K562 (cell line): Measurements from ENCODE around the gene FARP1. TPM values are rescaled to one million over a fixed set of nuclear protein-coding genes. Genes with fewer than 3 reads are reported as not detected.

ENCODE experiments used
- ATAC-seq: fragments of 200-7000 bp; cut with Tn5 transposase; 3 replicates; pipeline ENCODE4 v1.9.1; 2020; ENCODE audit warnings: moderate library complexity
- BruUV-seq: library from RNA; stranded (reverse); fragments of 400-500 nt; replicated peaks from 2 replicates; lab custom pipeline; 2021; lab: Mats Ljungman, UMichigan
- CTCF ChIA-PET: fragments of 300-600 bp; formaldehyde crosslinking; extraction: SDS; loops from one replicate; lab custom pipeline; 2021; ENCODE audit warnings: low intra/inter-chr PET ratio; lab: Yijun Ruan, JAX
- POLR2A ChIA-PET: fragments of 300-600, 350-650 bp; sonication (Branson Sonifier 250); formaldehyde crosslinking; extraction: SDS; loops from one replicate; lab custom pipeline; 2021; ENCODE audit warnings: antibody characterized with exemption, inconsistent platforms; lab: Yijun Ruan, JAX
- DNase-seq, 4 experiments: peaks; one replicate each; pipeline versions ENCODE4 v3.0.0 to v3.0.0-alpha.2; 2011 to 2018; ENCODE audit warnings: low spot score in 3 of 4, mixed read lengths in 3 of 4; ENCODE audit errors: extremely low read depth in 1 of 4
- FAIRE-seq: peaks from 2 replicates; lab custom pipeline; 2011; peaks lifted over from hg19 to GRCh38; lab: Jason Lieb, UNC
- H2AFZ ChIP-seq: 2 replicates; pipeline ENCODE4 v1.6.0; 2011; ENCODE audit warnings: low read depth, low read length, control low read depth, inconsistent platforms
- H3K27ac ChIP-seq: fragments of 200-600 bp; 3 replicates; pipeline ENCODE4 v1.8.0; 2011; ENCODE audit warnings: low read depth, mild to moderate bottlenecking, control low read depth, inconsistent platforms, low read length, moderate library complexity, mixed read lengths; ENCODE audit errors: extremely low read depth
- H3K27me3 ChIP-seq, 2 experiments: fragments of 300-600 bp in 1 of 2; 2 replicates in 1 of 2; 3 replicates in 1 of 2; pipeline versions ENCODE4 v1.6.0 to v1.8.0; 2011; ENCODE audit warnings: inconsistent platforms in 2 of 2, low read length in 2 of 2, mild to moderate bottlenecking in 1 of 2, mixed read lengths in 1 of 2, moderate library complexity in 1 of 2; ENCODE audit not compliant: control insufficient read depth in 2 of 2, insufficient read depth in 2 of 2
- H3K36me3 ChIP-seq: fragments of 300-600 bp; 3 replicates; pipeline ENCODE4 v1.8.0; 2011; ENCODE audit warnings: mild to moderate bottlenecking, low read length, inconsistent platforms; ENCODE audit not compliant: control insufficient read depth, insufficient read depth
- H3K4me1 ChIP-seq, 2 experiments: fragments of 200-600 bp in 1 of 2; replicated peaks in 1 of 2; 2 replicates in 1 of 2; 3 replicates in 1 of 2; pipeline versions ENCODE4 v1.5.1 to v1.8.0; 2011; ENCODE audit warnings: inconsistent platforms in 2 of 2, low read length in 2 of 2, mild to moderate bottlenecking in 1 of 2, mixed read lengths in 1 of 2, moderate library complexity in 1 of 2; ENCODE audit not compliant: control insufficient read depth in 2 of 2, insufficient read depth in 2 of 2
- H3K4me2 ChIP-seq: 2 replicates; pipeline ENCODE4 v1.6.1; 2011; ENCODE audit warnings: low read length, control low read depth, inconsistent platforms, mixed read lengths; ENCODE audit not compliant: insufficient read depth
- H3K4me3 ChIP-seq: fragments of 200-600 bp; sonication (generic), shearing (Covaris generic); 2 replicates; pipeline ENCODE4 v1.5.1; 2016; ENCODE audit warnings: control low read depth, inconsistent platforms
- H3K79me2 ChIP-seq: fragments of 200-600 bp; 3 replicates; pipeline ENCODE4 v1.8.0; 2011; ENCODE audit warnings: low read length, inconsistent platforms; ENCODE audit not compliant: control insufficient read depth, insufficient read depth
- H3K9ac ChIP-seq, 2 experiments: 2 replicates each; pipeline versions ENCODE4 v1.6.0 to v1.6.1; 2011; ENCODE audit warnings: low read depth in 2 of 2, low read length in 2 of 2, control low read depth in 1 of 2, inconsistent platforms in 1 of 2, mild to moderate bottlenecking in 1 of 2, mixed read lengths in 1 of 2; ENCODE audit not compliant: insufficient read depth in 1 of 2
- H3K9me1 ChIP-seq: one replicate; pipeline ENCODE4 v1.6.0; 2011; ENCODE audit warnings: inconsistent platforms, mild to moderate bottlenecking, low read length, moderate library complexity; ENCODE audit not compliant: control insufficient read depth, insufficient read depth
- H3K9me3 ChIP-seq: replicated peaks from 2 replicates; pipeline ENCODE4 v1.5.1; 2011; ENCODE audit warnings: low read depth, low read length, inconsistent platforms; ENCODE audit not compliant: control insufficient read depth, insufficient read depth
- H4K20me1 ChIP-seq: replicated peaks from 2 replicates; pipeline ENCODE4 v1.6.1; 2011; ENCODE audit warnings: low read length, inconsistent platforms, mixed read lengths; ENCODE audit not compliant: control insufficient read depth, insufficient read depth
- CCNT2 ChIP-seq: IDR thresholded peaks from 2 replicates; pipeline ENCODE4 v1.6.1; 2011; ENCODE audit warnings: borderline replicate concordance, low read depth, mild to moderate bottlenecking, moderate library complexity, mixed read lengths, low read length; ENCODE audit not compliant: insufficient read length; ENCODE audit errors: extremely low read depth
- GABPB1 ChIP-seq: sonication (generic); formaldehyde crosslinking; IDR thresholded peaks from 2 replicates; pipeline ENCODE4 v1.8.0; 2022; ENCODE audit warnings: mild to moderate bottlenecking, missing genetic modification reagents
- HDAC8 ChIP-seq: fragments of 450-650 bp; IDR thresholded peaks from 2 replicates; pipeline ENCODE4 v1.6.1; 2016; ENCODE audit warnings: mild to moderate bottlenecking, missing genetic modification characterization, moderate library complexity, missing compliant biosample characterization
- L3MBTL2 ChIP-seq: fragments of 450-650 bp; IDR thresholded peaks from 2 replicates; pipeline ENCODE4 v1.6.1; 2016; ENCODE audit warnings: mild to moderate bottlenecking, moderate library complexity
- POLR2A ChIP-seq: fragments of 450-650 bp; conservative IDR thresholded peaks from 2 replicates; pipeline ENCODE4 v1.6.1; 2016
- PPARD ChIP-seq: fragments of 250-450 bp; sonication (Bioruptor Pico); IDR thresholded peaks from 2 replicates; pipeline ENCODE4 v1.8.0; 2022; ENCODE audit warnings: inconsistent platforms, mild to moderate bottlenecking, moderate library complexity
- TSHZ1 ChIP-seq: fragments of 250-450 bp; sonication (Bioruptor Pico); IDR thresholded peaks from 2 replicates; pipeline ENCODE4 v1.4.0; 2020; ENCODE audit warnings: mild to moderate bottlenecking, moderate library complexity
- XRCC5 ChIP-seq: fragments of 200-400 bp; formaldehyde crosslinking; IDR thresholded peaks from 2 replicates; pipeline ENCODE4 v1.6.1; 2017; ENCODE audit warnings: low read depth, mild to moderate bottlenecking, low read length
- ZKSCAN1 ChIP-seq: fragments of 150-350 bp; IDR thresholded peaks from 2 replicates; pipeline ENCODE4 v1.6.1; 2016; ENCODE audit warnings: low read depth, low read length
- ZNF444 ChIP-seq: fragments of 250-450 bp; sonication (Bioruptor Pico); IDR thresholded peaks from 2 replicates; pipeline ENCODE4 v1.4.0; 2020; ENCODE audit warnings: mild to moderate bottlenecking, moderate library complexity
- ZNF76 ChIP-seq: fragments of 250-450 bp; sonication (Bioruptor Pico); IDR thresholded peaks from 2 replicates; pipeline ENCODE4 v1.4.0; 2020; ENCODE audit warnings: mild to moderate bottlenecking, moderate library complexity, borderline replicate concordance
- WGBS: fragments of 100-300 bp; shearing (Covaris generic); methylation state at CpG from one replicate; pipeline ENCODE4 v1.1.6; 2016; ENCODE audit warnings: low coverage, mixed read lengths; ENCODE audit not compliant: insufficient coverage; ENCODE audit errors: missing lambda C conversion rate; 5-methylcytosine and 5-hydroxymethylcytosine counted together
- in situ Hi-C: fragments of 300-500 bp; cut with MboI; formaldehyde crosslinking; loops from 4 replicates; pipeline ENCODE4 v1.15.0; 2018; ENCODE audit warnings: inconsistent platforms, mixed read lengths
- intact Hi-C: fragments of 100-400 bp; cut with micrococcal nuclease; formaldehyde crosslinking; loops from 2 replicates; pipeline ENCODE4 v1.14.2; 2022
- polyA plus RNA-seq, 8 experiments: library from polyadenylated mRNA; depleted of rRNA in 4 of 8; stranded (reverse) in 5 of 8; unstranded in 3 of 8; fragments of >200 nt; fragmentation: Nextera tagmentation in 2 of 8; fragmentation: Illumina TruSeq in 1 of 8; extraction: Ambion mirVana in 2 of 8; extraction: Trizol in 1 of 8; gene quantifications; 2 replicates each; pipeline versions ENCODE4 v1.2.1 to v1.2.3, GENCODE V29; 2011 to 2014; ENCODE audit warnings: inconsistent platforms in 1 of 8, missing spikeins in 1 of 8
- total RNA-seq, 7 experiments: library from RNA; depleted of rRNA in 6 of 7; stranded (reverse); fragments of >200 nt in 6 of 7; fragmentation: Illumina TruSeq in 2 of 7; extraction: Trizol in 2 of 7; gene quantifications; 2 replicates each; pipeline versions ENCODE4 v1.2.1 to v1.2.3, GENCODE V29; 2011 to 2021; ENCODE audit warnings: low replicate concordance in 1 of 7
- TF ChIP-seq, protein P1 (sequence below): fragments of 450-650 bp; formaldehyde crosslinking; IDR thresholded peaks from 2 replicates; pipeline ENCODE4 v1.4.0; 2020; ENCODE audit warnings: mild to moderate bottlenecking
- TF ChIP-seq, protein P2 (sequence below): fragments of 450-650 bp; IDR thresholded peaks from 2 replicates; pipeline ENCODE4 v1.6.1; 2017; ENCODE audit warnings: antibody characterized with exemption, mild to moderate bottlenecking

FARP1 gene
- total and polyA plus RNA-seq, 9 of the 15 experiments (the other 6 are each of a cell fraction or from before 2014, with no cell fraction given) = 0.03 to 0.29 (median 0.05) TPM; not detected in 3

- H3K9me1 ChIP-seq = no peaks in the 10 kb centered on the region
- no peaks in the 10 kb centered on the region for H3K4me1 ChIP-seq
- ChIA-PET POLR2A (interaction anchor here (0.6 kb wide), 1 partner anchor 579 kb away, joined by 3 read pairs; no protein-coding TSS in a partner anchor), CTCF (no interaction called here)
- FAIRE-seq = no peak
- intact Hi-C loops = no loop called here
- H4K20me1 ChIP-seq = no peaks in the 10 kb centered on the region
- WGBS = 0% methylated on average over 7 of the region's 10 CpGs
- no peak for ATAC-seq
- no peak overlapping the region for H2AFZ ChIP-seq
- H3K4me3 ChIP-seq = no peak overlapping the region
- BruUV-seq = no TSS peak
- H3K9ac ChIP-seq = no peak overlapping the region
- H3K27me3 ChIP-seq = peaks cover 2 to 12% of the 10 kb centered on the region in 2 experiments; a peak in 3 of 5 replicates
- H3K9me3 ChIP-seq = no peaks in the 10 kb centered on the region
- DNase-seq = no peak
- H3K4me2 ChIP-seq = no peak overlapping the region
- in situ Hi-C loops = no loop called here
- H3K79me2 ChIP-seq = no peaks in the 10 kb centered on the region
- H3K36me3 ChIP-seq = no peaks in the 10 kb centered on the region
- no peak overlapping the region for H3K27ac ChIP-seq
- TF ChIP-seq, protein P1, sequence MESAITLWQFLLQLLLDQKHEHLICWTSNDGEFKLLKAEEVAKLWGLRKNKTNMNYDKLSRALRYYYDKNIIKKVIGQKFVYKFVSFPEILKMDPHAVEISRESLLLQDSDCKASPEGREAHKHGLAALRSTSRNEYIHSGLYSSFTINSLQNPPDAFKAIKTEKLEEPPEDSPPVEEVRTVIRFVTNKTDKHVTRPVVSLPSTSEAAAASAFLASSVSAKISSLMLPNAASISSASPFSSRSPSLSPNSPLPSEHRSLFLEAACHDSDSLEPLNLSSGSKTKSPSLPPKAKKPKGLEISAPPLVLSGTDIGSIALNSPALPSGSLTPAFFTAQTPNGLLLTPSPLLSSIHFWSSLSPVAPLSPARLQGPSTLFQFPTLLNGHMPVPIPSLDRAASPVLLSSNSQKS (CRISPR knock-in tag) = no peak
- TF ChIP-seq ZNF76 (CRISPR knock-in tag) (no peak), POLR2A (no peak), ZNF444 (CRISPR knock-in tag) (no peak), PPARD (CRISPR knock-in tag) (no peak), L3MBTL2 (no peak), GABPB1 (no peak), XRCC5 (no peak), TSHZ1 (CRISPR knock-in tag) (no peak), HDAC8 (tag) (no peak), ZKSCAN1 (no peak), CCNT2 (no peak)
- TF ChIP-seq, protein P2, sequence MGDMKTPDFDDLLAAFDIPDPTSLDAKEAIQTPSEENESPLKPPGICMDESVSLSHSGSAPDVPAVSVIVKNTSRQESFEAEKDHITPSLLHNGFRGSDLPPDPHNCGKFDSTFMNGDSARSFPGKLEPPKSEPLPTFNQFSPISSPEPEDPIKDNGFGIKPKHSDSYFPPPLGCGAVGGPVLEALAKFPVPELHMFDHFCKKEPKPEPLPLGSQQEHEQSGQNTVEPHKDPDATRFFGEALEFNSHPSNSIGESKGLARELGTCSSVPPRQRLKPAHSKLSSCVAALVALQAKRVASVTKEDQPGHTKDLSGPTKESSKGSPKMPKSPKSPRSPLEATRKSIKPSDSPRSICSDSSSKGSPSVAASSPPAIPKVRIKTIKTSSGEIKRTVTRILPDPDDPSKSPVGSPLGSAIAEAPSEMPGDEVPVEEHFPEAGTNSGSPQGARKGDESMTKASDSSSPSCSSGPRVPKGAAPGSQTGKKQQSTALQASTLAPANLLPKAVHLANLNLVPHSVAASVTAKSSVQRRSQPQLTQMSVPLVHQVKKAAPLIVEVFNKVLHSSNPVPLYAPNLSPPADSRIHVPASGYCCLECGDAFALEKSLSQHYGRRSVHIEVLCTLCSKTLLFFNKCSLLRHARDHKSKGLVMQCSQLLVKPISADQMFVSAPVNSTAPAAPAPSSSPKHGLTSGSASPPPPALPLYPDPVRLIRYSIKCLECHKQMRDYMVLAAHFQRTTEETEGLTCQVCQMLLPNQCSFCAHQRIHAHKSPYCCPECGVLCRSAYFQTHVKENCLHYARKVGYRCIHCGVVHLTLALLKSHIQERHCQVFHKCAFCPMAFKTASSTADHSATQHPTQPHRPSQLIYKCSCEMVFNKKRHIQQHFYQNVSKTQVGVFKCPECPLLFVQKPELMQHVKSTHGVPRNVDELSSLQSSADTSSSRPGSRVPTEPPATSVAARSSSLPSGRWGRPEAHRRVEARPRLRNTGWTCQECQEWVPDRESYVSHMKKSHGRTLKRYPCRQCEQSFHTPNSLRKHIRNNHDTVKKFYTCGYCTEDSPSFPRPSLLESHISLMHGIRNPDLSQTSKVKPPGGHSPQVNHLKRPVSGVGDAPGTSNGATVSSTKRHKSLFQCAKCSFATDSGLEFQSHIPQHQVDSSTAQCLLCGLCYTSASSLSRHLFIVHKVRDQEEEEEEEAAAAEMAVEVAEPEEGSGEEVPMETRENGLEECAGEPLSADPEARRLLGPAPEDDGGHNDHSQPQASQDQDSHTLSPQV = no peak
Observed at GRCh38 chr13:98280176-98280510, 137.2 kb downstream of the FARP1 start.
